HEK293 (cell line): ENCODE measurements around the gene NOL3.

Experiments used
- CTCF ChIA-PET: fragments of 350-600 bp; formaldehyde crosslinking; extraction: SDS; loops from one replicate; lab custom pipeline; 2021; ENCODE audit warnings: antibody characterized with exemption; lab: Yijun Ruan, JAX
- POLR2A ChIA-PET: fragments of 300-600 bp; formaldehyde crosslinking; extraction: SDS; loops from one replicate; lab custom pipeline; 2020; ENCODE audit warnings: antibody characterized with exemption, inconsistent platforms; lab: Yijun Ruan, JAX
- H3K27ac ChIP-seq: fragments of 200-500 bp; sonication (Bioruptor generic); 2 replicates; pipeline ENCODE4 v1.5.1; 2014; ENCODE audit warnings: low read depth, low read length, control low read depth, inconsistent platforms; ENCODE audit errors: extremely low read depth
- H3K36me3 ChIP-seq, 2 experiments: fragments of 200-500 bp in 1 of 2; sonication (Bioruptor generic) in 1 of 2; 1 replicate in 1 of 2; 2 replicates in 1 of 2; pipeline ENCODE4 v1.5.1; 2014 to 2017; ENCODE audit warnings: inconsistent platforms in 2 of 2, low read length in 2 of 2; ENCODE audit not compliant: control insufficient read depth in 2 of 2, insufficient read depth in 1 of 2
- H3K4me1 ChIP-seq: fragments of 200-500 bp; sonication (Bioruptor generic); 2 replicates; pipeline ENCODE4 v1.5.1; 2014; ENCODE audit warnings: mild to moderate bottlenecking, low read length, inconsistent platforms; ENCODE audit not compliant: control insufficient read depth, insufficient read depth
- H3K4me3 ChIP-seq: 2 replicates; pipeline ENCODE4 v1.5.1; 2011; ENCODE audit warnings: low read depth, mild to moderate bottlenecking, control low read depth, low read length, moderate library complexity
- H3K9me3 ChIP-seq: fragments of 200-500 bp; sonication (Bioruptor generic); 2 replicates; pipeline ENCODE4 v1.5.1; 2014; ENCODE audit warnings: low read depth, low read length, inconsistent platforms; ENCODE audit not compliant: control insufficient read depth, insufficient read depth
- GLI2 ChIP-seq: fragments of 450-650 bp; formaldehyde crosslinking; IDR thresholded peaks from 2 replicates; pipeline ENCODE4; 2017; ENCODE audit warnings: missing biosample characterization, missing genetic modification characterization, low read depth, borderline replicate concordance
- PBX3 ChIP-seq: sonication (generic); formaldehyde crosslinking; IDR thresholded peaks from 2 replicates; pipeline ENCODE4 v1.8.1; 2022; ENCODE audit warnings: mild to moderate bottlenecking, moderate library complexity, missing genetic modification reagents
- SETDB1 ChIP-seq: IDR thresholded peaks from one replicate; pipeline ENCODE4 v1.6.1; 2017; ENCODE audit warnings: mild to moderate bottlenecking, low read length, moderate library complexity, mixed read lengths; ENCODE audit not compliant: insufficient read length
- ZBTB26 ChIP-seq: fragments of 450-650 bp; formaldehyde crosslinking; optimal IDR thresholded peaks from 2 replicates; pipeline ENCODE3; 2016; ENCODE audit warnings: missing biosample characterization, mild to moderate bottlenecking, missing genetic modification characterization
- ZBTB6 ChIP-seq: fragments of 450-650 bp; formaldehyde crosslinking; IDR thresholded peaks from 2 replicates; pipeline ENCODE4 v1.5.1; 2017; ENCODE audit warnings: missing biosample characterization, missing genetic modification characterization
- ZEB2 ChIP-seq: fragments of 450-650 bp; formaldehyde crosslinking; IDR thresholded peaks from 2 replicates; pipeline ENCODE4 v1.5.1; 2016; ENCODE audit warnings: missing biosample characterization, missing genetic modification characterization
- ZNF10 ChIP-seq: fragments of 450-650 bp; formaldehyde crosslinking; IDR thresholded peaks from 2 replicates; pipeline ENCODE4 v1.5.1; 2017; ENCODE audit warnings: missing biosample characterization, missing genetic modification characterization
- ZNF148 ChIP-seq: fragments of 450-650 bp; formaldehyde crosslinking; IDR thresholded peaks from 2 replicates; pipeline ENCODE4 v1.5.0; 2017; ENCODE audit warnings: missing biosample characterization, missing genetic modification characterization, borderline replicate concordance
- ZNF18 ChIP-seq: fragments of 450-650 bp; formaldehyde crosslinking; IDR thresholded peaks from 2 replicates; pipeline ENCODE4 v1.5.1; 2016; ENCODE audit warnings: missing biosample characterization, missing genetic modification characterization
- ZNF211 ChIP-seq: fragments of 450-650 bp; formaldehyde crosslinking; IDR thresholded peaks from 2 replicates; pipeline ENCODE4 v1.5.1; 2016; ENCODE audit warnings: low read depth, missing biosample characterization, missing genetic modification characterization
- ZNF239 ChIP-seq: fragments of 450-650 bp; formaldehyde crosslinking; IDR thresholded peaks from 2 replicates; pipeline ENCODE4 v1.5.1; 2016; ENCODE audit warnings: missing biosample characterization, missing genetic modification characterization
- ZNF248 ChIP-seq: fragments of 450-650 bp; formaldehyde crosslinking; IDR thresholded peaks from 2 replicates; pipeline ENCODE4 v1.5.1; 2017; ENCODE audit warnings: missing biosample characterization, missing genetic modification characterization
- ZNF416 ChIP-seq: fragments of 450-650 bp; formaldehyde crosslinking; IDR thresholded peaks from 2 replicates; pipeline ENCODE4 v1.5.1; 2016; ENCODE audit warnings: missing biosample characterization, missing genetic modification characterization
- ZNF426 ChIP-seq: fragments of 450-650 bp; formaldehyde crosslinking; IDR thresholded peaks from 2 replicates; pipeline ENCODE4 v1.5.1; 2017; ENCODE audit warnings: missing biosample characterization, missing genetic modification characterization, mild to moderate bottlenecking, inconsistent platforms, moderate library complexity
- ZNF48 ChIP-seq: fragments of 450-650 bp; formaldehyde crosslinking; IDR thresholded peaks from 2 replicates; pipeline ENCODE4 v1.5.1; 2016; ENCODE audit warnings: missing biosample characterization, missing genetic modification characterization
- ZNF518A ChIP-seq: fragments of 450-650 bp; formaldehyde crosslinking; conservative IDR thresholded peaks from 2 replicates; pipeline ENCODE4 v1.5.1; 2016; ENCODE audit warnings: low read depth, missing biosample characterization, missing genetic modification characterization
- ZNF544 ChIP-seq: fragments of 450-650 bp; formaldehyde crosslinking; IDR thresholded peaks from 2 replicates; pipeline ENCODE4 v1.5.0; 2017; ENCODE audit warnings: missing biosample characterization, missing genetic modification characterization
- ZNF548 ChIP-seq: fragments of 450-650 bp; formaldehyde crosslinking; IDR thresholded peaks from 2 replicates; pipeline ENCODE4 v1.5.1; 2016; ENCODE audit warnings: missing biosample characterization, missing genetic modification characterization
- ZNF626 ChIP-seq: fragments of 450-650 bp; sonication (Bioruptor Pico); formaldehyde crosslinking; IDR thresholded peaks from 2 replicates; pipeline ENCODE4 v1.5.1; 2018; ENCODE audit warnings: missing biosample characterization, missing genetic modification characterization, inconsistent platforms

The NOL3 gene

GRCh38 chr16:67156143-67156844 lies 14.0 kb upstream of the NOL3 start (continued):
- TF ChIP-seq ZNF518A (tag by site-specific recombination) (no peak), ZEB2 (tag by site-specific recombination) (no peak)

GRCh38 chr16:67157106-67157748 lies 13.1 kb upstream of the NOL3 start:
- CTCF ChIA-PET = interaction anchor here (0.9 to 7.4 kb wide), 7 partner anchors 13 to 179 kb away, joined by 3 to 155 read pairs (median 4); partner anchors contain the start of gene NOL3
- POLR2A ChIA-PET = no interaction called here
- TF ChIP-seq ZNF548 = no peak
- TF ChIP-seq ZNF416 (tag by site-specific recombination) = no peak
- no peak for TF ChIP-seq ZBTB6 (tag by site-specific recombination)
- TF ChIP-seq ZNF248 (tag by site-specific recombination) = no peak
- TF ChIP-seq ZNF239 = no peak
- no peak for TF ChIP-seq ZNF10 (tag by site-specific recombination)
- no peak for TF ChIP-seq ZNF544 (tag by site-specific recombination)
- no peak for TF ChIP-seq PBX3 (CRISPR knock-in tag)
- TF ChIP-seq SETDB1 = no peak
- TF ChIP-seq GLI2 = no peak
- no peak for TF ChIP-seq ZNF426 (tag by site-specific recombination)
- TF ChIP-seq ZNF18 = no peak
- TF ChIP-seq ZNF626 (tag by site-specific recombination) = no peak
- TF ChIP-seq ZNF148 (tag by site-specific recombination) = no peak
- no peak for TF ChIP-seq ZNF211 (tag by site-specific recombination)
- TF ChIP-seq ZBTB26 (tag by site-specific recombination) = no peak
- no peak for TF ChIP-seq ZNF48
- H3K4me1 ChIP-seq = no peaks in the 10 kb centered on the region
- H3K27ac ChIP-seq = no peak overlapping the region
- no peaks in the 10 kb centered on the region for H3K36me3 ChIP-seq
- H3K4me3 ChIP-seq = no peak overlapping the region
- no peaks in the 10 kb centered on the region for H3K9me3 ChIP-seq
